ENCODE results near the gene TRIM17. TPM values are rescaled to one million over a fixed set of nuclear protein-coding genes. Genes with fewer than 3 reads are reported as not detected.
A peak's percentile ranks its signal among the peaks of the same experiment; 100 is the strongest.

The TRIM17 gene
- total RNA-seq (2014; rRNA removed; shearing (Covaris generic)) (1.1 and 1.4 TPM in 2 replicates), polyA plus RNA-seq (2016; fragmentation: Nextera tagmentation; extraction: Ambion mirVana) (0.86 and 1.4 TPM in 2 replicates)
- long read RNA-seq, result 0 reads

- H3K4me1 Mint-ChIP-seq, result peaks cover 21% of the 10 kb centered on the region; the same call in 2 of the 3 replicates
- peaks cover 61% of the 10 kb centered on the region for H3K27me3 Mint-ChIP-seq (ENCODE audit: insufficient read depth, low read depth, poor library complexity)
- H3K36me3 ChIP-seq (ENCODE audit: insufficient read depth), result no peaks in the 10 kb centered on the region
- peaks cover 4% of the 10 kb centered on the region for H4K20me1 ChIP-seq (replicated peaks; ENCODE audit: insufficient read depth)
- no peaks in the 10 kb centered on the region for H3K36me3 Mint-ChIP-seq (ENCODE audit: low read depth)
- ATAC-seq (peak; percentile 90), DNase-seq (ENCODE audit: low spot score) (peak; percentile 94)
- H3K79me2 ChIP-seq (replicated peaks; ENCODE audit: insufficient read depth), result no peaks in the 10 kb centered on the region
- H3K4me3 Mint-ChIP-seq, result peak within 1 kb of the TSS; percentile 67
- H3K9me2 ChIP-seq (ENCODE audit: insufficient read depth), result no peaks in the 10 kb centered on the region
- TF ChIP-seq EZH2 (IDR thresholded peaks at IDR 0.05; ENCODE audit: low read depth, unreplicated experiment) (peak; percentile 35), JUNB (IDR thresholded peaks at IDR 0.05; ENCODE audit: unreplicated experiment) (no peak), CTCF (conservative IDR thresholded peaks at IDR 0.05; ENCODE audit: low read depth in 2 of 2) (peak; percentile 20 to 50; a peak in 3 of 4 replicates)
- no peak within 1 kb of the TSS for H3K27ac Mint-ChIP-seq
- 0 out of 2 replicates have a peak, but pooled peaks cover 8% of the 10 kb centered on the region for H3F3A ChIP-seq (replicated peaks; ENCODE audit: low read depth)
- H3K27me3 ChIP-seq (ENCODE audit: insufficient read depth), result peaks cover 80% of the 10 kb centered on the region
- H3K4me1 ChIP-seq (ENCODE audit: insufficient read depth), result peaks cover 17% of the 10 kb centered on the region; the same call in 1 of the 2 replicates
- H3K4me2 ChIP-seq, result peak within 1 kb of the TSS; percentile 93
- H3K9me3 Mint-ChIP-seq, result no peaks in the 10 kb centered on the region
- H3K4me3 ChIP-seq, result peak within 1 kb of the TSS; percentile 72
- no peak within 1 kb of the TSS for H3K27ac ChIP-seq (ENCODE audit: low read depth)
- no peak within 1 kb of the TSS; the same call in 1 of the 2 replicates for H2AFZ ChIP-seq
Measured at GRCh38 chr1:228416217-228416933, at the start of gene TRIM17. Gene TRIM17, minus strand, starts transcription at chr1:228416861. Its CDS starts 1,789 bp downstream, at chr1:228415072.

- Histone ChIP-seq H4K20me1 (replicated peaks; ENCODE audit: insufficient read depth) (no peaks in the 10 kb centered on the region; the same call in none of the 2 replicates), H3K4me2 (peak overlapping the region; percentile 79), H3K36me3 (ENCODE audit: insufficient read depth) (no peaks in the 10 kb centered on the region), H3K4me1 (ENCODE audit: insufficient read depth) (peaks cover 30% of the 10 kb centered on the region), H3K4me3 (peak overlapping the region; percentile 82), H3K27ac (ENCODE audit: low read depth) (no peak overlapping the region), H3K27me3 (ENCODE audit: insufficient read depth) (peaks cover 91% of the 10 kb centered on the region), H3K9me2 (ENCODE audit: insufficient read depth) (no peaks in the 10 kb centered on the region), H3K79me2 (replicated peaks; ENCODE audit: insufficient read depth) (no peaks in the 10 kb centered on the region), H3F3A (replicated peaks; ENCODE audit: low read depth) (0 out of 2 replicates have a peak, but pooled peaks cover 11% of the 10 kb centered on the region), H2AFZ (no peak overlapping the region)
- Mint-ChIP-seq H3K36me3 (ENCODE audit: low read depth) (no peaks in the 10 kb centered on the region), H3K27me3 (ENCODE audit: insufficient read depth, low read depth, poor library complexity) (peaks cover 47% of the 10 kb centered on the region), H3K27ac (no peak overlapping the region), H3K4me1 (peaks cover 23% of the 10 kb centered on the region), H3K4me3 (peak overlapping the region; percentile 86), H3K9me3 (no peaks in the 10 kb centered on the region)
- DNase-seq (ENCODE audit: low spot score) (no peak), ATAC-seq (no peak)
- TF ChIP-seq EZH2 (IDR thresholded peaks at IDR 0.05; ENCODE audit: low read depth, unreplicated experiment) (peak; percentile 38), CTCF (conservative IDR thresholded peaks at IDR 0.05; ENCODE audit: low read depth in 2 of 2) (no peak)
Measured at GRCh38 chr1:228465571-228466146, 49.0 kb upstream of the TRIM17 start.
